Measurements from ENCODE around the gene EZH1. TPM values are rescaled to one million over a fixed set of nuclear protein-coding genes. Genes with fewer than 3 reads are reported as not detected.
"Not testable (repeated sequence)": the region's sequence is repeated elsewhere in the genome, so short reads cannot be mapped to it uniquely, and the experiment has no call there.

EZH1 gene
- total RNA-seq, 1 experiment from 2014 or later = 45.5 TPM

DNA sequence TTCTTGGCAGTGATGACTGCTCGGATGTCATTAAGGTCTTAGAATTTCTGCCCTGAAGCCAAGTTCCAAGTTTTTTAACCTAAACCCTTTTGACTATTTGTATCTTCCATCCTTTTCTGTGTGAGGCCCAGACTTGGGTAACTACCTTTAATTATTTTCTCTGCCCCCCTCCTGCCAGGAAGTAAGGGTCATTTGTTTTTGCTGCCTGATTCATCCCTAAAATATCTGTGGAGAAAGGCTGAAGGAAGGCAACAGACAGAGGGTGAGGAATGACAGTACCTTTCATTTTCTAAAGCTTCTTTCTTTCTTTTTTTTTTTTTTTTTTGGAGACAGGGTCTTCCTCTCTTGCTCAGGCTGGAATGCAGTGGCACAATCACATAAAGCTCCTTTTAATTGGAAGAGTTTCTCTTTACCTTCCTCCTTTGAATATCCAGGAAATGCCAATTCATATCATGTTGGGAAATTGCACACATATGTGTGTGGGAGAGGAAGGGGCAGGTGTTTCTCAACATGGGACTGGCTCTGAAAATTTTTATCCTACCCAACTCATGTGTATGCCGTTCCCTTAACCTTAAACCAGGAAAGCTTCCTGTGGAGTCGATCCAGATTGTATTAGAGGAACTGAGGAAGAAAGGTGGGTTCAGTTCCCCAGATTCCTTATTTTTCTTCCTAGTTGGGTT lies 29.4 kb upstream of the EZH1 start:
- Mint-ChIP-seq H3K27me3 (ENCODE audit: unreplicated experiment) (no peaks in the 10 kb centered on the region), H3K36me3 (ENCODE audit: insufficient read depth, unreplicated experiment) (peaks cover 38% of the 10 kb centered on the region), H3K9me3 (ENCODE audit: low read depth, unreplicated experiment) (no peaks in the 10 kb centered on the region), H3K27ac (ENCODE audit: unreplicated experiment) (peak overlapping the region; percentile 78), H3K4me3 (ENCODE audit: low read depth, unreplicated experiment) (peak overlapping the region; percentile 90), H3K4me1 (ENCODE audit: low read depth, unreplicated experiment) (peaks cover 18% of the 10 kb centered on the region)
- TF ChIP-seq CTCF (IDR thresholded peaks at IDR 0.05; ENCODE audit: unreplicated experiment) = no peak
- no TSS peak for BruUV-seq (replicated peaks)
- DNase-seq = no peak
- intact Hi-C loops (cut with micrococcal nuclease; ENCODE audit: unreplicated experiment) = no loop called here
- CTCF ChIA-PET = interaction anchor here (0.9 to 2.0 kb wide), 6 partner anchors 11 to 196 kb away, joined by 3 to 26 read pairs (median 6); partner anchors contain the start of genes BECN1, PSMC3IP, RETREG3 and TUBG1

GRCh38 chr17:42773290-42774035 lies 28.6 kb upstream of the EZH1 start, which contains the start of gene VPS25:
TSS of gene VPS25 (plus strand) at chr17:42773449. CDS start at chr17:42773476, 27 bp downstream.
- no peak for TF ChIP-seq CTCF (IDR thresholded peaks at IDR 0.05; ENCODE audit: unreplicated experiment)
- H3K27me3 Mint-ChIP-seq (ENCODE audit: unreplicated experiment) = peaks cover 1% of the 10 kb centered on the region
- DNase-seq = peak; percentile 88
- TSS peak; percentile 73 for BruUV-seq (replicated peaks)
- H3K4me3 Mint-ChIP-seq (ENCODE audit: low read depth, unreplicated experiment) = peak within 1 kb of the TSS; percentile 90
- intact Hi-C loops (cut with micrococcal nuclease; ENCODE audit: unreplicated experiment) = no loop called here
- peaks cover 35% of the 10 kb centered on the region for H3K36me3 Mint-ChIP-seq (ENCODE audit: insufficient read depth, unreplicated experiment)
- H3K9me3 Mint-ChIP-seq (ENCODE audit: low read depth, unreplicated experiment) = no peaks in the 10 kb centered on the region
- CTCF ChIA-PET = interaction anchor here (0.6 to 2.0 kb wide), 13 partner anchors 10 to 351 kb away, joined by 3 to 26 read pairs (median 4); partner anchors contain the start of genes BECN1, MLX, PSMC3IP and RETREG3
- H3K27ac Mint-ChIP-seq (ENCODE audit: unreplicated experiment) = peak within 1 kb of the TSS; percentile 78
- peaks cover 18% of the 10 kb centered on the region for H3K4me1 Mint-ChIP-seq (ENCODE audit: low read depth, unreplicated experiment)

DNA sequence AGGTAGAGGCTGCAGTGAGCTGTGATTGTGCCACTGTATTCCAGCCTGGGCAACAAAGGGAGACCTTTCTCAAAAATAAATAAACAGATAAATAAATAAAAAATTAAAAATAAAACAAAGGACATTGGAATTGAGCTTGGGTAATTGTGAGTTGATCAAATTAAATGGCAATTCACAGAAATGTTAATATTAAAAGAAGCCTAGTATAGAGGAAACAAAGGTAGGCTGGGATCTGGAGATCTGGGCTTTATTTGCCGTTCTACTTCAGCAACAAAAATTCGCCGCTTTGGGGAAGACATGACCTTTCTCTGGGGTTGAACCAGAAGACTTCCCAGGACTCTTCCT lies 28.1 kb upstream of the EZH1 start:
- Mint-ChIP-seq H3K4me3 (ENCODE audit: low read depth, unreplicated experiment) (peak overlapping the region; percentile 90), H3K4me1 (ENCODE audit: low read depth, unreplicated experiment) (peaks cover 18% of the 10 kb centered on the region), H3K27me3 (ENCODE audit: unreplicated experiment) (peaks cover 7% of the 10 kb centered on the region), H3K27ac (ENCODE audit: unreplicated experiment) (peak overlapping the region; percentile 78), H3K9me3 (ENCODE audit: low read depth, unreplicated experiment) (no peaks in the 10 kb centered on the region), H3K36me3 (ENCODE audit: insufficient read depth, unreplicated experiment) (peaks cover 31% of the 10 kb centered on the region)
- TSS peak; percentile 86 for BruUV-seq (replicated peaks)
- no peak for DNase-seq
- CTCF ChIA-PET = interaction anchor here (0.6 to 2.0 kb wide), 10 partner anchors 9 to 351 kb away, joined by 3 to 26 read pairs (median 4); partner anchors contain the start of genes BECN1, MLX and PSMC3IP
- intact Hi-C loops (cut with micrococcal nuclease; ENCODE audit: unreplicated experiment) = no loop called here
- TF ChIP-seq CTCF (IDR thresholded peaks at IDR 0.05; ENCODE audit: unreplicated experiment) = no peak

GRCh38 chr17:42769964-42770363 lies 25.1 kb upstream of the EZH1 start:
- BruUV-seq (replicated peaks); DNase-seq; H3K4me3 Mint-ChIP-seq (ENCODE audit: low read depth, unreplicated experiment); H3K27ac Mint-ChIP-seq (ENCODE audit: unreplicated experiment); H3K9me3 Mint-ChIP-seq (ENCODE audit: low read depth, unreplicated experiment): not testable (repeated sequence)
- CTCF ChIA-PET = interaction anchor here (0.6 kb wide), 1 partner anchor 11 kb away, joined by 3 read pairs; the partner anchor contains the start of gene WNK4
- intact Hi-C loops (cut with micrococcal nuclease; ENCODE audit: unreplicated experiment) = loop anchor here (10.0 kb wide), 2 partner anchors 65 to 95 kb away; partner anchors contain the start of gene PLEKHH3
- H3K4me1 Mint-ChIP-seq (ENCODE audit: low read depth, unreplicated experiment) = peaks cover 18% of the 10 kb centered on the region
- peaks cover 16% of the 10 kb centered on the region for H3K36me3 Mint-ChIP-seq (ENCODE audit: insufficient read depth, unreplicated experiment)
- peaks cover 31% of the 10 kb centered on the region for H3K27me3 Mint-ChIP-seq (ENCODE audit: unreplicated experiment)

GRCh38 chr17:42768006-42768405 lies 23.2 kb upstream of the EZH1 start:
- H3K9me3 Mint-ChIP-seq (ENCODE audit: low read depth, unreplicated experiment); DNase-seq; H3K36me3 Mint-ChIP-seq (ENCODE audit: insufficient read depth, unreplicated experiment); BruUV-seq (replicated peaks); H3K4me1 Mint-ChIP-seq (ENCODE audit: low read depth, unreplicated experiment); H3K4me3 Mint-ChIP-seq (ENCODE audit: low read depth, unreplicated experiment); CTCF ChIA-PET; H3K27ac Mint-ChIP-seq (ENCODE audit: unreplicated experiment): not testable (repeated sequence)
- H3K27me3 Mint-ChIP-seq (ENCODE audit: unreplicated experiment) = peaks cover 51% of the 10 kb centered on the region
- intact Hi-C loops (cut with micrococcal nuclease; ENCODE audit: unreplicated experiment) = loop anchor here (10.0 kb wide), 2 partner anchors 63 to 93 kb away; partner anchors contain the start of gene PLEKHH3
